GM19324 (cell line): ENCODE results near the gene PPP1R9B.

Experiments
- ATAC-seq: cut with Tn5 transposase; IDR thresholded peaks from one replicate; pipeline ENCODE4 v1.9.1; 2021; ENCODE audit warnings: mild to moderate bottlenecking, moderate library complexity; ENCODE audit not compliant: unreplicated experiment, low FRiP score

Gene PPP1R9B

DNA sequence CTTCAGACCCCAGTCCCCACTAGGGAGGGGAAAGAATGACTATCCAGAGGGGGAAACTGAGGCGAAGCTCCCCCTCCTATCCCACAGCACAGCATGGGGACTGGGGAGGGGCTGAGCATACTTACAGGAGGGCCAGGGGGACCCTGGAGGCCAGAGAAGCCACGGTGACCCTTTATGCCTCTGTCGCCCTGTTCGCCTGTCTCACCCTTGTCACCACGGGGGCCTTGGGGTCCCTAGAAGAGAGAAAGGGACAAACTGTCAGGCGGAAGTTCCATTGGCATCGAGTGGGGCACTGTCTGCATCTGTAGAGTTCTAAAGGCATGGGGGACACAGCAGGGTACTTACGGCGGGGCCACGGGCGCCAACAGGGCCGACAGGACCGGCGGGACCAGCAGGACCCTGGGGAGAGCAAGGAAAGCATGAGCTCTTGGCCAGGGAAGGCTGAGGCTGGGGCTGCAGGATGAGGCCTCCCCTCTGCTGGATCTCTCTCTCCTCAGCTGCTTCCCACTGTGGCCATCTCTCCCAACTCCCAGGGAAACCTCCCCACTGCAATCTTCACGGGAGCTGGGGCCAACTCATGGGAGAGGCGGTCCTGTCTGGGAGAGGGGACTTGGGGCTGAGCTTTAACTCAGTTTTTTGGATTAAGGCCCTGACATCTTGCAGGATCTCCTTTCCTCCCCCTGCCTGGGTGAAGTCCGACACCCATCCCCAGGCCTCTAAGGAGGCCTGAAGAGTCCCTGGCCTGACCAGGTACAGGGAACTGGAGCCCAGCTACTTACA is 37.5 kb upstream of the PPP1R9B start:
- no peak for ATAC-seq

DNA sequence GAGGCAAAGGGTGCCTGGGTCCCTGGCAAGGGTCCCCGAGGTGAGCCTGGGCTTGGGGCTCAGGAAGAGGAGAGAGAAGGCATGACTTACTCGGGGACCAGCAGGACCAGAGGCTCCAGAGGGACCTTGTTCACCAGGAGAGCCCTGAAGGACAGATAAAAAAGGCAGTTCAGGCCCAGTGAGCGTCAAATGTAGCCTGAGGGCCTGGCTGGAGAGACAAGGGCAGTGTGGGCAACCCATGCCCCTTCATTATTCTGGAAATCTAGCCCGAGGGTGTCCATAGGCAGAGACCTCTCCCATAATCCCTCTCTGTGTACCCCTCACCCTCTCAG is 36.9 kb upstream of the PPP1R9B start:
- ATAC-seq, result no peak

DNA sequence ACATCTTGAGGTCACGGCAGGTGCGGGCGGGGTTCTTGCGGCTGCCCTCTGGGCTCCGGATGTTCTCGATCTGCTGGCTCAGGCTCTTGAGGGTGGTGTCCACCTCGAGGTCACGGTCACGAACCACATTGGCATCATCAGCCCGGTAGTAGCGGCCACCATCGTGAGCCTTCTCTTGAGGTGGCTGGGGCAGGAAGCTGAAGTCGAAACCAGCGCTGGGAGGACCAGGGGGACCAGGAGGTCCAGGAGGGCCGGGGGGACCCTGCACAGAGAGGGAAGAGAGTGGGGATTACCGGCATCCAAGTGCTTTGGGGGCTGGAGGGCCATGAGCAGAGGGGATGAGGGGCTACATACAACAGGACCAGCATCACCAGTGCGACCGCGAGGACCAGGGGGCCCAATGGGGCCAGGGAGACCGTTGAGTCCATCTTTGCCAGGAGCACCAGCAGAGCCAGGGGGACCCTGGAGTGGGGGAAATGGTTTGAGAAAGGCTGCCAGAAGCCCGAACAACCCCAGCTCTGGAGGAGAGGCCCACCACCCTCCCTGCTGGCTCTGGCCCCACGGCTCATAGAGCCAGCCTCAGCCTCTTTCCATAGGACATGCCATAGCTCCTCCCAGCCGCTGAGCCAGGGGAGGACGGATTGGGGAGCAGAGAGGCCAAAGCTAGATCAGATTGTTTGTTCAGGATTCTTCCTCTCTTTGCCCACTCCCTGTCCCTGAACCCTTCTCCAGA is 36.4 kb upstream of the PPP1R9B start:
- ATAC-seq, result no peak

DNA sequence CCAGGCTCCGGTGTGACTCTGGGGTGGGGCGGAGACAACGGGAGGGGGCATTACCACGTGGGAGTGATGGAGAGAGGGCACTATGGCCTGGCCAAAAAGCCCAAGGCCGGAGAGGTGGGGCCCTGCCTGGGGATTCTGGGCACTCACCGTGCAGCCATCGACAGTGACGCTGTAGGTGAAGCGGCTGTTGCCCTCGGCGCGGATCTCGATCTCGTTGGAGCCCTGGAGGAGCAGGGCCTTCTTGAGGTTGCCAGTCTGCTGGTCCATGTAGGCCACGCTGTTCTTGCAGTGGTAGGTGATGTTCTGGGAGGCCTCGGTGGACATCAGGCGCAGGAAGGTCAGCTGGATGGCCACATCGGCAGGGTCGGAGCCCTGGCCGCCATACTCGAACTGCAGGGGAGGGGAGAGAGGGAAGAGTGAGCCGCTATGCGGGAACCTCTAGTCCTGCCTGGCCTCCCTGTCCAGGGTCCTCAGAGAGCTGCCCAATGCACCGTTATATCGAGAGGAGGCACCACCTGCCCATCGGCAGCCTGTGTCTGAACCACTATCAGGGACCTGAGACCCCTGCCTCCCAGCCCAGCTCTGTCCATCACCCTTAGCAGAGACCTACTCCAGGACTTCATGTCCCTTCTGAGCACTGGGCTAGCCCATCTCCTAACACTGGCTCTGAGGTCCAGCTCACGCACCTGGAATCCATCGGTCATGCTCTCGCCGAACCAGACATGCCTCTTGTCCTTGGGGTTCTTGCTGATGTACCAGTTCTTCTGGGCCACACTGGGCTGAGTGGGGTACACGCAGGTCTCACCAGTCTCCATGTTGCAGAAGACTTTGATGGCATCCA is 35.4 kb upstream of the PPP1R9B start:
- no peak for ATAC-seq

DNA sequence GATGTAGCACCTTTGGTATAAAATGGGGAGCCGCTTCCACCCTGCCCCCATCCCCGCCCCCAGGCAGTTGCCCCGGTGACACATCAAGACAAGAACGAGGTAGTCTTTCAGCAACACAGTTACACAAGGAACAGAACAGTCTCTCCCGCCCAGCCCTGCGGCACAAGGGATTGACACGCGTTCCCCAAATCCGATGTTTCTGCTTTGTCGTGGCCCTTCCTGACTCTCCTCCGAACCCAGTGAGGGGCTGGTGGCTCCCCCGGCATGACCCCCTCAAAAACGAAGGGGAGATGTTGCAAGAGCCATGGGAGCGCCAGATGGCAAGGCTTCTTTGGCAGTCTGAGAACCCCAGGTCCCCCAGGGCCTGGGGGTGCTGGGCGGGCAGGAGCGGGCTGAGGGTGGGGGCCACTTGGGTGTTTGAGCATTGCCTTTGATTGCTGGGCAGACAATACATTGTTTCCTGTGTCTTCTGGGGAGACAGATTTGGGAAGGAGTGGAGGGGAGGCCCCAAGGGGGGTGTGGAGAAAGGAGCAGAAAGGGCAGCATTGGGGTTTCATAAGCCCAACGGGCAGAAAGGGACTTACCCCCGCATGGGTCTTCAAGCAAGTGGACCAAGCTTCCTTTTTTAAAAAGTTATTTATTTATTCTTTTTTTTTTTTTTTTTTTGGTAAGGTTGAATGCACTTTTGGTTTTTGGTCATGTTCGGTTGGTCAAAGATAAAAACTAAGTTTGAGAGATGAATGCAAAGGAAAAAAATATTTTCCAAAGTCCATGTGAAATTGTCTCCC is 34.3 kb upstream of the PPP1R9B start:
- ATAC-seq, result no peak

DNA sequence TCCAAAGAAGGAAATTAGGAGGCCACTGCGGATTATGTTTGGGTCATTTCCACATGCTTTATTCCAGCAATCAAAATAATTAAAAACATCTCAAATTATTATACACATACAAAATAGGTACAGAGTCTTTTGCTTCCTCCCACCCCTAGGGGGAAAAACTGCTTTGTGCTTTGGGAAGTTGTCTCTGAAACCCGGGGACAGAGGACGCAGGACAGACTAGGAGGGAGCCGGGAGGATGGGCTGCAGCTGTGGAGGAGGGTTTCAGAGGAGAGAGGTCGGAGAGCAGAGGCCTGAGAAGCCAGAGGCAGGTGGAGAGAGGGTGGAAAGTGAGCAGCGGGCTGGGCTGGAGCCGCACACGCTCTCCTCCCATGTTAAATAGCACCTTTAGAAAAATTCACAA is 33.6 kb upstream of the PPP1R9B start:
- ATAC-seq, result no peak

DNA sequence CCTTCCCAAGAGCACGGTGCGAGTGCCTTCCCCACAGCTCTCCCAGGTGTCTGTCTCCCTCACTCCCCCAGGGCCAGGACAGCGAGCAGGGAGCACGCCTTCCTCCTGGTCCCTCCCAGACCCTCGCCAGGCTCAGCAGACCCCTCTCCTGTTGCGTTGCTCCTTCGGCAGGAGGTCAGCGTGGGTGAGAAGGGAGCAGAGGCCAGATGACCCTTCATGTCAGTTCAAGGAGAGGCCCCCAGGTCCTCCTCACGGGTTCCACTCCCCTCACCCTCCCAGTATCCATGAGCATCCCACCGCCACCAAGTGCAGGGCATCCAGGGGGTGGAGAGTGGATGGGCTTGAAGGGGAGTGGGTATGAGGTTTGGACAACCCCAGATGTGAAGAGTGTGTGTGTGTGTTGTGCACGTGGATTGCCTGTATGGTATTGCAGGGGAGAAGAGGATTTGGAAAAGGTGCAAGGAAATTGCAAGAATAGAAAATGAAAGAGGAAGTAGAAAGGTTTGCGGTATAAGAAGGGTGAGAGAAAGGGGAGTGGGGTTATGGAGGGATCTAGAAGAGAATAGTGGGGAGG is 33.0 kb upstream of the PPP1R9B start:
- ATAC-seq, result no peak

DNA sequence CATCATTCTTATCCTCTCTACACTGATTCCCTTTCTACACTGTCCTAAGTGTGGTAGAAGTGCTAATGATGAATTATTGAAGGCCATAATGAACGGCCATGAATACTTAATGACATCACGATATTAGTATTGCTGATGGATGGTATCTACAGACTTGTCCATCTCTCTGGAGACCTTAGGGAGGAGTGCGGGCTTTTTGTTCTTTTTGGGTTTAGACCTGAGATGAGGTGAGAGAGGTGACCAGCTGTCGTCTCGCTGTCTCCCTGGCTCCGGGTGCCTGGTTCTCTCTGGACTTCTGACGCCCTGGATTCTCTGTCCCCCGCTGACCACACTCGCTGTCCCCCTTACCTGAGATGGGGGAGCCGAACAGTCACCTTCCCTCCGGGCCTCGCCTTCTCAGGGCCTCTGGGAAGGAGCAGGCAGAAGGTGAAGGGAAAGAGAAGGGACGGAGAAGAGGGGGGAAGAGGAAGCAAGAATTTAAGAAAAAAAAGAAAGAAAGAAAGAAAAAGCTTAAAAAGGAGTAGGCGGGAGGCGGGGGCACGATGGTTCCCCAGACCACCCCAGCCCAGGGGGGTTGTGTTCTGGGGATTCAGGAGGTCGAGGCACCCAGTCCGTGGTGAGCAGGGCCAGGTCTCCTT is 32.4 kb upstream of the PPP1R9B start:
- no peak for ATAC-seq

DNA sequence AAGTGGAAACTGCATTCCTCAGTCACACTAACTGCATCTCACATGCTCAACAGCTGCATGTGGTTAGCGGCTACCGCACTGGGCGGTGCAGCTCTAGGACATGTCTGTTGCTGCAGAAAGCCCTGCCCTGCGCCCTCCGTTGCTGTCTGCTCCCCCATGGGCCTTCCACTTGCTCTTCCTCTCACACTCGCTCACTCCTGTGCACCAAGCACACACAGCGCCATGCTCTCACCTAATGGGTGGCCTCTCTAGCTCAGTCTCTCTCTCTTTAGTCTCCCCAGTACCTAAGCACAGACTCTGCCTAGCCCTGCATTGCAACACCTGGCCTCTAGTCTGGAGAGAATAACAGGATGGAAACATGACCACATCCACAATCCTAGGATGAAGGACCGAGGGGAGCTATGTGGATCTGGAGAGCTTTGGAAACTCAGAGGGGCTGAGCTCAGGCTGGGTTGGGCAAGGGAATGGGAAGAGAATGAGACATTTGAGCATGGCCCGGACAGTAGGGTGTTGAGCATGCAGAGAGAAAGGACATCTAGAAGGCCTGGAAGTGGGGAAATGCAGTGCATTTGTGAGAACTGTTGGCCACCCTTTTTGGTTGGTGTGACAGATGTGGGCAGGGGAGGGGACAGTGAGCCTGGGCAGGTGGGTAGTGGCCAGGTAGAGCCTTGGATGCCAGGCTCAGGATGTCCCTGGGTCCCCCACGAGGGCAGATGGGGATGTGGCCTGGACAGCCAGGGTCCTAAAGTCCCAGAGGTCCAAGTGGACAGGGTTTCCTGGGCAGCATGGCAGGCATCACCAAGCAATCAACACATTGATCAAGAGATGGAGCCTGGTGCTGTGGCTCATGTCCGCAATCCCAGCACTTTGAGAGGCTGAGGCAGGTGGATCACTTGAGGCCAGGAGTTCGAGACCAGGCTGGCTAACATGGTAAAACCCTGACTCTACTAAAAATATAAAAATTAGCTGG is 31.4 kb upstream of the PPP1R9B start:
- ATAC-seq, result no peak

DNA sequence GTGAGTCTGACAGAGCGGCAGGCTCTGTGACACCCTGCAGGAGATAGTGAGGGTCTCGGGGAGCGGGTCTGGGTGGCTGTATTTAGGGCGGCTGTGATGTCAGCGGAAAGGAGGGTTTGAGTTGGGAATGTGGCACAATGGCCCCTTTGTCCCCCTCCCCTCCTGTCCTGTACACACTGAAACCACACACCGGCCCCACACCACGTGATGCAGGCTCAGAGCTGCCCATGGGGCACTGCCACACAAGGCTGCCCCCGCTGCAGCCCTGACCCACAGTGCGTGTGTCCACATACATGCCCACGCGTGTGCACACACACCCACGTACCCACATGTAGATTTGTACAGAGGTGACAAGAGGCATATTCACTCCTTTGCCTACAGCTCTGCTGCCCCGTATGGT is 30.7 kb upstream of the PPP1R9B start:
- no peak for ATAC-seq

DNA sequence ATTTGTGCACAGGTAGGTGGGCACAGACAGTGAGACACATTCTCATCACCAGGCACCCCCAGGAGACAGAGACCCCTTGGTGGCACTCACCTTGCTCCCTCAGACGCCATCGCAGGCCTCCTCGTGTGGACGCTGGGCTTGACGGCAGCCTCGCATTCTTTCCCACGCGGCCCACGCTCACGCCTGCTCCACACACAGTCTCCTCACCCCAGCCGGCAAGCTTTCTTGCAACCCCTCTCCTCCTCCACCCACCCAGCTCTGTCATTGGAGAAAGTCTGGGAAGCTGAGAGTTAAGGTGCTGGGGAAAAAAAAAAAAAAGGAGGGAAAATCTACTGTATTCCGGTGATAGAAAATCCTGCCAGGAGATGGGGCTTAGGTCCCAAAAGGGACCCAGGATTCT is 30.1 kb upstream of the PPP1R9B start:
- no peak for ATAC-seq

DNA sequence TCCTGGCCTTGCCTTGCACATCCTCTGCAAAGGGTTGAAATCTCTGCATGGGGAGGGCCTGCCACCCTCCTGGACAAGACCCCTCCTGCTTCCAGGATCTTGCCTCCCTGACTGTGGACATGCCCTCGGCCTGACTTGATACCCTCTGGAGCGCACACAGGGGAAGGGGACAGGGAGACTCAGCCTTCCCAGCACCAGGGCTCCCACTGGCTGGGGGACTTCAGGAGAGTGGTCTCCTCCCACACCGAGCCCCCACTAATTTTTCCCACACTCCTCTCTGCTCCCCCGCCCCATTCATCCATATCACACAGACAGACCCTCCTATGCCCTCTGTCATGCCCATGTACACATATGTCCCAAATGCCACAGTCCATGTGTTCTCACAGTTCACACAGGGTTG is 29.6 kb upstream of the PPP1R9B start:
- ATAC-seq, result no peak

DNA sequence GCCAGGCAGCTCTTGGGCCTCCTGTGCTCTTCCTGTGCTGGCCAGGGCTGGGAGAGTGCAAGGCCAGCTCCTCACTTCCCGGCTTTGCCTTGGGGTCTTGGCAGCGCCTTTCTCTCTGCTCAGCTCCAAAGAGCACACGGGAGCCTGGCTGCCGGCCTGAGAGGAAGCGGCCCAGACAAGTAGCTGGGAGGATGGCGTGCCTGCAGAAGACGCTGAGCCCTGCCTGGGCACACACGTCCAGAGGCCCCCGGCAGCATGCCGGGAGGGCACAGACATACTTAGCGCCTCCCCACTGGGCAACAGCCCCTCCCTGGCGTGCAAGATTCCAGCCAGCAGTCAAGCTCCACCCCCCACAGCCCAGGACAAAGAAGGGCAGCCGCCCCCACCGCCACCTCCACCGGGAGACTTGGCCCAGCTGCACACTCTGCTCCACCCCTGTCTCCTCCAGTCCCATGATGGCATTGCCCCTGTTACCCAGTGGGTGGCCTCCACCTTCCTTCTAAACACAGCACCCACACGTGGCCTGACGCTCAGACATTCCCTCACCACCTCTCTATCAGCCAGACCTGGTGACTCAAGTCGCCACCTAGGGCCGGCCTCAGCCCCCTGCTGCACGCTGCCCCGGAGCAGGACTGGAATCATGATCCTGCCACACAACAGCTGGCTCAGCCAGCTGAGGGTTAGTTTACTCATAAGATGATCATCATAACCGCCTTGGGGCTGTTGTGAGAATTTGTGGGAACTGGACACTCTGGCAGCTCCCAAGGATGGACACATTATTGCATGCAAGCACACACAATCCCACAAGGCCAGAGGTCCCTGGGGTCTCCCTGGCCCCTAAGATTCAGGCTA is 27.7 kb upstream of the PPP1R9B start:
- peak; percentile 54 for ATAC-seq

DNA sequence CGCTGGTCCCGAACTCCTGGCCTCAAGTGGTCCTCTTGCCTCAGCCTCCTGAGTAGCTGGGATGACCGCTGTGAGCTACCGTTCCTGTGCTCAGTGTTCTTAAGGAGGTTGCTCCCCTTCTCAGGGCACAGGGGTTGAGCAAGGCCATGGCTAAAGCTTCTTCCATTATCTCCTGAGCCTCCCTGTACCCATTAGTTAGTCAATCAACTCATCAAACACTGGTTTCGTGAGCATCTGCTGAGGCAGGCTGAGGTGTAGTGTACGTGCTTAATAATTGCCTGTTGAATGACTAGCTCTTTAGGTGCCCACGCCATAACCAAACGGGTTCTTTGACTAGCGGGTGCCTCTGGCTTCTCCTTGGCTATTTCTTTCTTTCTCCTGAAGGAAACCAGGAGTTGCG is 27.0 kb upstream of the PPP1R9B start:
- no peak for ATAC-seq

DNA sequence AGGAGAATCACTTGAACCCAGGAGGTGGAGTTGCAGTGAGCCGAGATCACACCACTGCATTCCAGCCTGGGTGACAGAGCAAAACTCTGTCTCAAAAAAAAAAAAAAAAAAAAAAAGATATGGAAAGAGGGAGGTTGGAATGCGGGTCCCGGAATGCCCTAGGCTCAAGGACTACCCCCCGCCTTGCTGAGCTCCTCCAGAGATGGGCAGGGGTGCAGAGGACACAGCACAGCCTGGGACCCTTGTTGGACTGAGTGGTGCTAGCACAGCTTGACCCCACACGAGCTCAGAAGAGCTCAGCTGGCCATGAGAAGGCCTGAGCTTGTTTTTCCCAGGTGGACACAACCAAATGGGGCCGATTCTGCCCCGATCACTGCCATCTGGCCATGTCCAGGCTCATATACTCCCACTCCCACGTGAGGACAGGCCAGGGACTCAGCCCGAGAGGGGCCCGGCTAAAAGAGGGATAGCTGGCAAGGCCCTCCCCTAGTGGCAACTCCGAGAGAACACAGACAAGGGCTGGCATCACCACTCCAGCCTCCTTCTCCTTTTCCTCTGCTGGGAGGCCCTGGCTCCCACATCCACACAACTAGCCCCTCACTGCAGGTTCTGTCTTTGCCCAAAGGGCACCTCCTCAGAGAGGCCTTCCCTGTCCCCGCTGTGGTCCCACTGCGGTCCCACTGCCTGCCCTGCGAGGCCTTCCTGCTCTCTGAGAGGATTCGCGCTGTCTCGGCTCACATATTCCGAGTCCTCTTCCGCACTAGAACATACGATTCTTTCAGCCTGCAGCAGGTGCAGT is 26.3 kb upstream of the PPP1R9B start:
- ATAC-seq, result no peak

DNA sequence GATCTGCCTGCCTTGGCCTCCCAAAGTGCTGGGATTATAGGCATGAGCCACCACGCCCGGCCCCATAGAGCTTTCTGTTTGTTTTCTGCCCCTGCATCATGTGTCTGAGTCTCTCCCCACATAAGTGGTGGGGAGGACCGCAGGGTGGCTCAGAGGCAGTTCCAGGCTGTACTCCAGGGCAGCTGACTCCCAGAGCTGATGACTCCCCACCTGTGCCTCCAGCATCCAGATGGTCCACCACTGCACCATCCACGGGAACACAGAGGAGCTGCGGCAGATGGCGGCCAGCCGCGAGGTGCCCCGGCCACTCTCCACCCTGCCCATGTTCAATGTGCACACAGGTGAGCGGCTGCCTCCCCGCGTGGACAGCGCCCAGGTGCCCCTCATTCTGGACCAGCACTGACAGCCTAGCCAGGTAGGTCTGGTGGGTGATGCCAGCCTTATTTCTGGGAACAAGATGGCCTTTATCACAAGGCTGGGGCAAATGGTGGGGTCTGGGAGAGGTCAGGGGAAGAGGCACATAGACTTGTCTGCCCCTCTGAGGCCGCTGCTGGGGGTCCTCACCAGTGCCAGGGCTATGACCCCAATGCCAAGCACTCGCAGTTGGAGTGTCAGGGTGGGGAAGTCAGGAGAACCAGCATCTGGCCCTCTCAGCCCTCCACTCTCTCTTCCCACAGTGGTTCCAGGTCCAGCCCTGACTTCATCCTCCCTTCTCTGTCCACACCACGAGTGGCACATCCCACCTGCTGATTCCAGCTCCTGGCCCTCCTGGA is 24.7 kb upstream of the PPP1R9B start:
- no peak for ATAC-seq
